ENCODE data around the gene TNFSF8.

The TNFSF8 gene

GRCh38 chr9:114897196-114897595 is 33.2 kb downstream of the TNFSF8 start:
- no peak overlapping the region for H3K4me3 ChIP-seq (ENCODE audit: control insufficient read depth, low read depth, low read length)
- no peak for TF ChIP-seq CTCF (conservative IDR thresholded peaks at IDR 0.05; ENCODE audit: control insufficient read depth, insufficient read depth, low read depth, low read length)
- DNase-seq (ENCODE audit: low read depth): no peak

- no peak overlapping the region for H3K4me3 ChIP-seq (ENCODE audit: control insufficient read depth, low read depth, low read length)
- no peak for DNase-seq (ENCODE audit: low read depth)
- TF ChIP-seq CTCF (conservative IDR thresholded peaks at IDR 0.05; ENCODE audit: control insufficient read depth, insufficient read depth, low read depth, low read length): no peak
These were observed 34.0 kb downstream of the TNFSF8 start for GRCh38 chr9:114896344-114896743.

- no peak overlapping the region for H3K4me3 ChIP-seq (ENCODE audit: control insufficient read depth, low read depth, low read length)
- no peak for TF ChIP-seq CTCF (conservative IDR thresholded peaks at IDR 0.05; ENCODE audit: control insufficient read depth, insufficient read depth, low read depth, low read length)
- DNase-seq (ENCODE audit: low read depth): peak; percentile 82
These were observed 34.8 kb downstream of the TNFSF8 start for GRCh38 chr9:114895521-114895991.

GRCh38 chr9:114894609-114895433 is 35.6 kb downstream of the TNFSF8 start:
- H3K4me3 ChIP-seq (ENCODE audit: control insufficient read depth, low read depth, low read length): no peak overlapping the region
- peak; percentile 98 for DNase-seq (ENCODE audit: low read depth)
- TF ChIP-seq CTCF (conservative IDR thresholded peaks at IDR 0.05; ENCODE audit: control insufficient read depth, insufficient read depth, low read depth, low read length): no peak

- H3K4me3 ChIP-seq (ENCODE audit: control insufficient read depth, low read depth, low read length): no peak overlapping the region
- DNase-seq (ENCODE audit: low read depth): peak; percentile 40
- no peak for TF ChIP-seq CTCF (conservative IDR thresholded peaks at IDR 0.05; ENCODE audit: control insufficient read depth, insufficient read depth, low read depth, low read length)
These were observed 36.2 kb downstream of the TNFSF8 start for GRCh38 chr9:114894206-114894605.

- TF ChIP-seq CTCF (conservative IDR thresholded peaks at IDR 0.05; ENCODE audit: control insufficient read depth, insufficient read depth, low read depth, low read length): no peak
- peak; percentile 32 for DNase-seq (ENCODE audit: low read depth)
- no peak overlapping the region for H3K4me3 ChIP-seq (ENCODE audit: control insufficient read depth, low read depth, low read length)
These were observed 37.0 kb downstream of the TNFSF8 start for GRCh38 chr9:114893221-114894010.

Measured in fibroblast of mammary gland (primary cell).